Measurements from ENCODE around the gene SSR3.

DNA sequence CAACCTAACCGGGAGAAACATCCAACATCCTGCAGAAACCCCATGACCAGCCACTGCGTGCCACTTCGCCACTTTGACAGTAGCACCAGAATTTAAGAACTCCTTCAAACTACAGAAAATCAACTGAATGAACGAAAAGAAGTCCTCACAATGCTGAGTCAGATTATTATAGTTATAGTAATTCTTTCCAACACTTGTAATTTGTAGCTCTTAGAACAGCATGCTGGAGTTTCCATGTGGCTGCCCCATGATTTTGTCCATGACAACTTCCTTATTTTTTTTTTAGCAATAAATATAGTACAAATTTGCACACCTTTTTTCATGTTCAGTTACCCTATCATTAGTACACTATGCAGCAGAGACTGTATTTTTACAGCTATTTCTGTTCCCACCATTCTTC is 26.1 kb upstream of the SSR3 start:
- TF ChIP-seq CTCF (IDR thresholded peaks at IDR 0.05; ENCODE audit: extremely low read depth in 1 of 2, insufficient read depth in 1 of 2, low read depth in 1 of 2, low read length in 2 of 2) (no peak), MAX (IDR thresholded peaks at IDR 0.05; ENCODE audit: insufficient read depth, insufficient read length) (no peak), POLR2A (IDR thresholded peaks at IDR 0.05; ENCODE audit: low read depth, low read length) (no peak)
